NCI-H2171 (cell line): ENCODE measurements around the gene MIGA2.
"Not testable (repeated sequence)": the region's sequence is repeated elsewhere in the genome, so short reads cannot be mapped to it uniquely, and the experiment has no call there.

ENCODE experiments used
- DNase-seq: peaks from one replicate; lab custom pipeline; 2025; lab: John Stamatoyannopoulos, UW

The MIGA2 gene

GRCh38 chr9:129036241-129036922 lies at the start of gene MIGA2:
Gene MIGA2, plus strand, starts transcription at chr9:129036626. Its CDS starts 3,969 bp downstream, at chr9:129040595.
- DNase-seq, result peak; percentile 100

GRCh38 chr9:128986671-128987070 lies 49.8 kb upstream of the MIGA2 start:
- no peak for DNase-seq

GRCh38 chr9:128987805-128988204 lies 48.6 kb upstream of the MIGA2 start:
- DNase-seq, result no peak

- DNase-seq, result no peak
Observed at GRCh38 chr9:128992995-128993394, 43.4 kb upstream of the MIGA2 start.

- no peak for DNase-seq
Observed at GRCh38 chr9:128995791-128996190, 40.6 kb upstream of the MIGA2 start.

GRCh38 chr9:128998462-128998861 lies 38.0 kb upstream of the MIGA2 start:
- no peak for DNase-seq

- no peak for DNase-seq
Observed at GRCh38 chr9:128999581-129000206, 36.7 kb upstream of the MIGA2 start.

- DNase-seq, result no peak
Observed at GRCh38 chr9:129001504-129002325, 34.7 kb upstream of the MIGA2 start.

- no peak for DNase-seq
Observed at GRCh38 chr9:129002992-129003391, 33.4 kb upstream of the MIGA2 start.

GRCh38 chr9:129004173-129004572 lies 32.3 kb upstream of the MIGA2 start:
- DNase-seq, result not testable (repeated sequence)

- DNase-seq, result no peak
Observed at GRCh38 chr9:129005336-129005997, 31.0 kb upstream of the MIGA2 start.

GRCh38 chr9:129006328-129007034 lies 29.9 kb upstream of the MIGA2 start:
- DNase-seq, result peak; percentile 76

- no peak for DNase-seq
Observed at GRCh38 chr9:129007035-129007765, 29.2 kb upstream of the MIGA2 start.

GRCh38 chr9:129007766-129008468 lies 28.5 kb upstream of the MIGA2 start:
- DNase-seq, result peak; percentile 43

GRCh38 chr9:129008469-129008965 lies 27.9 kb upstream of the MIGA2 start:
- DNase-seq, result no peak

- no peak for DNase-seq
Observed at GRCh38 chr9:129008986-129009583, 27.3 kb upstream of the MIGA2 start.

- no peak for DNase-seq
Observed at GRCh38 chr9:129009584-129010141, 26.8 kb upstream of the MIGA2 start.

GRCh38 chr9:129010267-129010975 lies 26.0 kb upstream of the MIGA2 start:
- no peak for DNase-seq

GRCh38 chr9:129011170-129011569 lies 25.3 kb upstream of the MIGA2 start:
- DNase-seq, result no peak
